SU-DHL-6 (cell line): ENCODE measurements around the gene DNAH17.

ENCODE experiments used
- H2AFZ ChIP-seq: fragments of 200-600 bp; sonication (generic); 2 replicates; pipeline ENCODE4 v1.6.1; 2014; ENCODE audit warnings: low read depth, mild to moderate bottlenecking, moderate library complexity, mixed read lengths, antibody characterized with exemption, low read length; ENCODE audit not compliant: severe bottlenecking
- H3F3A ChIP-seq: fragments of 200-600 bp; shearing (Covaris generic); 2 replicates; pipeline ENCODE4 v1.6.0; 2016; ENCODE audit warnings: antibody characterized with exemption, mild to moderate bottlenecking; ENCODE audit not compliant: insufficient read depth
- H3K27ac ChIP-seq: fragments of 200-600 bp; sonication (generic); 2 replicates; pipeline ENCODE4 v1.5.1; 2016; ENCODE audit warnings: low read depth, mild to moderate bottlenecking, low read length, moderate library complexity, mixed read lengths
- H3K27me3 ChIP-seq: fragments of 200-600 bp; sonication (generic), shearing (Covaris generic); 2 replicates; pipeline ENCODE4 v1.6.0; 2014; ENCODE audit warnings: mild to moderate bottlenecking, low read length
- H3K36me3 ChIP-seq: fragments of 200-600 bp; sonication (generic); 2 replicates; pipeline ENCODE4 v1.6.1; 2014; ENCODE audit warnings: mild to moderate bottlenecking, low read length, mixed read lengths
- H3K4me2 ChIP-seq: fragments of 300-600, 200-600 bp; shearing (Covaris generic), sonication (generic); 2 replicates; pipeline ENCODE4 v1.6.0; 2014; ENCODE audit warnings: low read length, low read depth, mild to moderate bottlenecking; ENCODE audit not compliant: poor library complexity, severe bottlenecking
- H3K4me3 ChIP-seq: fragments of 200-600 bp; sonication (generic); 2 replicates; pipeline ENCODE4 v1.5.1; 2014; ENCODE audit warnings: antibody characterized with exemption, low read length, mild to moderate bottlenecking, mixed read lengths; ENCODE audit not compliant: insufficient read depth, poor library complexity, severe bottlenecking
- H3K79me2 ChIP-seq: fragments of 200-600 bp; sonication (generic); 2 replicates; pipeline ENCODE4 v1.6.1; 2014; ENCODE audit warnings: mild to moderate bottlenecking, low read length, moderate library complexity; ENCODE audit not compliant: insufficient read depth
- H3K9ac ChIP-seq: fragments of 200-600 bp; sonication (generic); 2 replicates; pipeline ENCODE4 v1.7.0; 2014; ENCODE audit warnings: mild to moderate bottlenecking, low read length
- H3K9me2 ChIP-seq: fragments of 200-600 bp; sonication (generic); replicated peaks from 2 replicates; pipeline ENCODE4 v1.6.1; 2014; ENCODE audit warnings: low read length; ENCODE audit not compliant: insufficient read depth
- H3K9me3 ChIP-seq: fragments of 200-600 bp; sonication (generic); 2 replicates; pipeline ENCODE4 v1.6.1; 2014; ENCODE audit warnings: low read length, mixed read lengths; ENCODE audit not compliant: insufficient read depth
- H4K20me1 ChIP-seq: fragments of 200-600 bp; sonication (generic); 2 replicates; pipeline ENCODE4 v1.6.1; 2014; ENCODE audit warnings: low read depth, mild to moderate bottlenecking, antibody characterized with exemption, low read length, moderate library complexity, mixed read lengths
- EZH2phosphoT487 ChIP-seq: fragments of 200-600 bp; sonication (generic), shearing (Covaris generic); conservative IDR thresholded peaks from 2 replicates; pipeline ENCODE4 v1.6.1; 2018; ENCODE audit warnings: mild to moderate bottlenecking, antibody characterized with exemption, low read length, moderate library complexity, mixed read lengths
- TF ChIP-seq, protein P1 (sequence below): fragments of 200-600 bp; sonication (generic); IDR thresholded peaks from one replicate; pipeline ENCODE4 v1.5.1; 2017; ENCODE audit warnings: antibody characterized with exemption, mild to moderate bottlenecking, low read length, moderate library complexity; ENCODE audit not compliant: insufficient read depth, poor library complexity, severe bottlenecking

Gene DNAH17

DNA sequence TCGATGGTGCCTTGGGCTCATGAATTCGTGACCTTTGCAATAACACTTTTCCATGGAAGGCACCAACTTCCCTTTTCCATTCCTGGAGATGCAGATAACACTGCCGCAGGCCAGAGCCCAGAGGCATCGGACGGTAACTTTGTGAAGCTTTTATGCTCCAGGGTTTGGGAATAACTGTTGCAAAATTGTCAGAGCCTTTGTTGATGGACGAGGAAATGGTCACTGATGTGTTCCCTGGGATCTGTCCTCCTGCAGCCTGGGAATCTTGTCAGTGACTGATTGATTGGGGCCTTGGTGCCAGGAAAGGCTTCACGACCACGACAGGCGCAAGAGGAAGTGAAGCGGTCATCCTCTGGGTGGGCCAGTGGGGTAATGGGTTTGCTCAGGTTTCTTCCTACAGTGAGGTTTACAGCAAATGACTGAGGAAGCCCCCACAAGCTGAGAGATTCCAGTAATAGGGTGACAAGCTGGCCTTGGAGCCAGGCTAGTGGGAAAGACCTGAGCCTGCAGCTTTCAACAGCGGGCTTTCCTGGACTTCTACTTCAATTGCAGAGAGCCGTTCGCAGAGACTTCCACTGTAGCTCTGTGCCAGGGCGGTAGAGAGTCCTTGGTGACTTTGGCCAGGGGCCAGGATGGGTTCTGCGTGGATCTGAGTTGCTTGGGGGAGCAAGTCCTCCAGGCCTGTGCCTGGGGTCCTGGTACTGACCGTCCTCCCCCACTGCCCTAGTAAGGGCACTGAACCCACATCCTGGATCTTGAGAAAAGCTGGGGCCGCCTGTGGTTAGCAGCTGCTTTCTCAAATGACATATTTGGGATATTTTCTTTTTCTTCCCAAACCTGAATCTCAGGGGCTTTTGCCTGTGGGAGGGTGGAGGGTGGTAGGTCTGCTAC lies 161.1 kb downstream of the DNAH17 start:
- Histone ChIP-seq H3K9me2 (no peaks in the 10 kb centered on the region), H3K79me2 (no peaks in the 10 kb centered on the region), H3K27ac (no peak overlapping the region), H3F3A (peaks cover 6% of the 10 kb centered on the region; the same call in 1 of the 2 replicates), H3K9ac (no peak overlapping the region), H3K4me2 (no peak overlapping the region), H3K4me3 (no peak overlapping the region), H2AFZ (no peak overlapping the region), H3K27me3 (no peaks in the 10 kb centered on the region), H4K20me1 (no peaks in the 10 kb centered on the region), H3K9me3 (no peaks in the 10 kb centered on the region), H3K36me3 (no peaks in the 10 kb centered on the region)
- no peak for TF ChIP-seq EZH2phosphoT487
- TF ChIP-seq, protein P1, sequence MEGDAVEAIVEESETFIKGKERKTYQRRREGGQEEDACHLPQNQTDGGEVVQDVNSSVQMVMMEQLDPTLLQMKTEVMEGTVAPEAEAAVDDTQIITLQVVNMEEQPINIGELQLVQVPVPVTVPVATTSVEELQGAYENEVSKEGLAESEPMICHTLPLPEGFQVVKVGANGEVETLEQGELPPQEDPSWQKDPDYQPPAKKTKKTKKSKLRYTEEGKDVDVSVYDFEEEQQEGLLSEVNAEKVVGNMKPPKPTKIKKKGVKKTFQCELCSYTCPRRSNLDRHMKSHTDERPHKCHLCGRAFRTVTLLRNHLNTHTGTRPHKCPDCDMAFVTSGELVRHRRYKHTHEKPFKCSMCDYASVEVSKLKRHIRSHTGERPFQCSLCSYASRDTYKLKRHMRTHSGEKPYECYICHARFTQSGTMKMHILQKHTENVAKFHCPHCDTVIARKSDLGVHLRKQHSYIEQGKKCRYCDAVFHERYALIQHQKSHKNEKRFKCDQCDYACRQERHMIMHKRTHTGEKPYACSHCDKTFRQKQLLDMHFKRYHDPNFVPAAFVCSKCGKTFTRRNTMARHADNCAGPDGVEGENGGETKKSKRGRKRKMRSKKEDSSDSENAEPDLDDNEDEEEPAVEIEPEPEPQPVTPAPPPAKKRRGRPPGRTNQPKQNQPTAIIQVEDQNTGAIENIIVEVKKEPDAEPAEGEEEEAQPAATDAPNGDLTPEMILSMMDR = no peak

- Histone ChIP-seq H4K20me1 (no peaks in the 10 kb centered on the region), H3K27me3 (no peaks in the 10 kb centered on the region), H3K4me3 (no peak overlapping the region), H3K4me2 (no peak overlapping the region), H3F3A (peaks cover 6% of the 10 kb centered on the region; the same call in 1 of the 2 replicates), H3K9me3 (no peaks in the 10 kb centered on the region), H3K36me3 (no peaks in the 10 kb centered on the region), H2AFZ (no peak overlapping the region), H3K27ac (no peak overlapping the region), H3K9ac (no peak overlapping the region), H3K79me2 (no peaks in the 10 kb centered on the region), H3K9me2 (no peaks in the 10 kb centered on the region)
- no peak for TF ChIP-seq EZH2phosphoT487
- TF ChIP-seq, protein P1 = no peak
Observed at GRCh38 chr17:78414178-78415162, 162.7 kb downstream of the DNAH17 start.

DNA sequence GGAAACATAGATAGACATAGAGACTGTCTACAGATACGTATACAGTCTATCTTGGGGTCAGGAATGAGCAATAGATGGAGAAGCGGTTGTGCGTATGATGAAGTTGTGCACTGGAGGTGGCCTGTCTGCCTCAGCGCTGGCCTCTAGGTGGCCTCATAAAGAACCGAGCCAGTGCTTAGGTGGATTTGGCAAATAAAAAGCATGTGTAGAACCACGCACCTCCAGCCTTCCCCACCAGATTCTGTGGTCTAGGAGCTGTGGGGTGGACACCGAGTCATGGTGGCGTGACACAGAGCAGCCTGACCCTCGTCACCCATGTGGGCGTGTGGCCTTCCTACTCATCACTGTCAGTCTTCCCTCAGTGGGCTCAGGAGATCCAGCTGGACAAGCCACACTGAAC lies 164.8 kb downstream of the DNAH17 start:
- H3K4me3 ChIP-seq = no peak overlapping the region
- TF ChIP-seq, protein P1 = no peak
- TF ChIP-seq EZH2phosphoT487 = no peak
- H4K20me1 ChIP-seq = no peaks in the 10 kb centered on the region
- H2AFZ ChIP-seq = no peak overlapping the region
- no peaks in the 10 kb centered on the region for H3K27me3 ChIP-seq
- H3K27ac ChIP-seq = no peak overlapping the region
- no peaks in the 10 kb centered on the region for H3F3A ChIP-seq
- H3K9me3 ChIP-seq = no peaks in the 10 kb centered on the region
- no peaks in the 10 kb centered on the region; the same call in 1 of the 2 replicates for H3K79me2 ChIP-seq
- H3K9me2 ChIP-seq = no peaks in the 10 kb centered on the region
- H3K4me2 ChIP-seq = no peak overlapping the region
- no peaks in the 10 kb centered on the region for H3K36me3 ChIP-seq
- no peak overlapping the region for H3K9ac ChIP-seq
